DMS153 treated with DMSO at 0.1 percent for 48 hours (cell line): Measurements from ENCODE around the gene KCNMA1.
A peak's percentile ranks its signal among the peaks of the same experiment; 100 is the strongest.

Experiments
- DNase-seq: peaks from one replicate; lab custom pipeline; 2025; ENCODE audit not compliant: unreplicated experiment; lab: John Stamatoyannopoulos, UW

Gene KCNMA1

DNA sequence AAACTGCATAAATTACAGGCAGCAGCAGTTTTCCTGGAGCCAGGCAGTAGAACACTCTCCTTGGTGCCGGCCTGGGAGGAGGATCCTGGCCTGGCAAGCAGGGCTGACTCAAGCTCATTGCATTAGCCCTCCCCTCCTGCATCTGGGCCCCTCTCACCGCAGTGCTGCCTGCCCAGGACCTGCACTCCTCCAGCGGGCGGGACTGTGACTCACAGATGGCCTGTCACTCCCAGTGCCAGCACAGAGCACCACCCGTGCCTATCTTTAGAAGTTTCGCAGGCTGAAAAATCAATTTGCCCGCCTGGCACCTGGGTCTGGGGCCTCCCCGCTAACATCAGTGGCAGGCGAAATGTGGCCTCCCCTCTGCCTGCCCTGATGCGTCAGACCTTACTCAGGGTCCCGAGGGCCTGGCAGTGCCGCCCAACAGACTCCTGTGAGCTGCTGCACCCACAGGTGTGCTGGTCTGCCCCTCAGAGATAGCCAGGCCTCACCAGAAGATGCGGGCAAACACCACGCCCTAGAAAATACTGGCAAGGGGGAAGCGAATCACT lies 123.8 kb downstream of the KCNMA1 start:
- no peak for DNase-seq

DNA sequence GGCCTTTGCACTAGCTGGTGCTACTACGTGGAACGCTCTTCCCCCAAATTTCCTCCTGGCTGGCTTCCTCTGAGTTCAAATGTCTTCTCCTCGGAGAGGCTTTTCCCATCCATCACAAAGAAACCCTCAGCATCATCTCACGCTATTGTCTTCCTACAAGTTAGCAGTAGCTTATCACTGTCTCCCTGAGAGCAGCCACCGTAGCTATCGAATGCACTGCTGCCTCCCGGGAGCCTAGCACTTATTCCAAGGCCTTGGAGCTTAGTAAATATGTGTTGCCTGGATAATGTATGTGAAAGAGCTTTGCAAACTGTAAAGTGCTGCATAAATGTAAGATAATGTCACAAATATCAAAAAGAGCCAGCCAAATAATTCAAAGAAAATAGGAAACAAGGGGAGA lies 124.4 kb downstream of the KCNMA1 start:
- DNase-seq: no peak

DNA sequence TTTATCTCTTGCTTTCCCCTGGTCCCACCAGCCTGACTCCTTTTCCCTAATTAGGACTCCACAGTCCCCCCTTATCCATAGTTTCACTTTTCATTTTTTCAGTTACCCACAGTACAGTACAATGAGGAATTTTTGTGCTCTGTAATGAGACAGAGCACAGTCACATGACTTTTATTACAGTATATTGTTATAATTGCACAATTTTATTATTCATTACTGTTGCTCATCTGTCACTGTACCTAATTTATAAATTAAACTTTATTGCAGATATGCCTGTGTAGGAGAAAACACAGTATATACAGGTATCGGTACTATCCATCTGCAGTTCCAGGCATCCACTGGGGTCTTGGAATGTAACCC lies 125.4 kb downstream of the KCNMA1 start:
- no peak for DNase-seq

DNA sequence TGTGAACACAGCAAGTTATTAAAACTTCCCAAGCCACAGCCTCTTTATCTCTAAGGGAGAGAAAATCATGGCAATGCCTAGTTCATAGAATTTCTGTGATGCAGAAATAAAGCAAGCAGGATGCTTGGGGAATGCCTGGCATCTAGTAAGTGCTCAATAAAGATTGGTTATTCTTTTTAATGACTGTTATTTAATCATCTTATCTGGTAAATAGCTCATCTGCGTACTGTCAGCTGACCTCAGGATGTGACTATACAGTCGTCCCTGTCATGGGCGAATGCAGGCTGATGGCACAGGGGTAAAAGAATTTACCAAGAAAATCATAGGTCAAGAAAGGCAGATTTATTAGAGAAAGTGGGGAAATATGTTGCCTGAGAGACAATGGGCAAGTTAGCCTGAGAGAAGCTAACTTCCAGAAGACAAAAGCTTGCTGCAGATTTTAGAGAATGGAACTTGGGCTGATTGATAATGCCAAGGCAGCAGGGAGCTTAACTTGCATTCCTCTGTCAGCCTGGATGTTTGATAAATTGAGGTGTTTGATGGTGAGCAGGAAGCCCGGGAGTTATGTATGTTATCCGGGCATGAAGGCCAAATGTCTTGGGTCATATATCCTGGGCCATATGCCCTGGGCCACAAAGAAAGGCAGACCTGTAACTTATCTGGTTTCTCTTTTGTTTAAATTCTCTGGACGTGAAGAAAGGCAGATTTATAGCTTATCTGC lies 126.0 kb downstream of the KCNMA1 start:
- no peak for DNase-seq

DNA sequence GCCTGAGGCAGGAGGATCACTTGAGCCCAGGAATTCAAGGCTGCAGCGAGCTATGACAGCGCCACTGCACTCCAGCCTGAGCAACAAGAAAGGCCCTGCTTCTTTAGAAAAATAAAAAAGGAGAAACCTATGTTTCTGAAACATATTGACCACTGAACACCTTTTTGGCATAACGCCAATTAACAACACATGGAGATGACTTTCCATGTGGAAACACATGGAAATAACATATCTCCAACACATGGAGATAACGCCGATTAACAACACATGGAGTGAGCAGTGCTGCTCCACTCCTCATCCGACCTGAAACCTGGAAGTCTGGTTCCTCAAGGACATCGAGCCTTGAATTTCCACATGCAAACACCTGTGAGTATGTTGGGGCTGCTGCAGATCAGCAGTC lies 126.9 kb downstream of the KCNMA1 start:
- no peak for DNase-seq

DNA sequence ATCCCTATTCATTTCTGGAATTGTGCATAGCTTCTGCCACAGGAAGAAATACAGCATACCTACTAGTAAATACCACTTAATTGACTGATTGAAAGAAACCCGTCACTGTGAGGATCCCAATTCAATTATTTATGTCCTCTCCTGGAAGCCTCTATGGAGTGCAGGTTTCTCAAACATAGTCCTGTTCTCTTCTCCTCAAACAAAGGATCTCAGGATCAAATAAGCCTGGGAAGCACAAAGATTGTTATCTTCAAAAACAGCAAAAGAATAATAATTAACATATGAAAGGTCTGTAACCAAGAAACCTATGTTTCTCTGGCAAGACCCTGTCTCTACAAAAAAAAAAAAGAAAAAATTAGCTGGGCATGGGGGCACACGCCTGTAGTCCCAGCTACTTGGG lies 127.3 kb downstream of the KCNMA1 start:
- DNase-seq: no peak

DNA sequence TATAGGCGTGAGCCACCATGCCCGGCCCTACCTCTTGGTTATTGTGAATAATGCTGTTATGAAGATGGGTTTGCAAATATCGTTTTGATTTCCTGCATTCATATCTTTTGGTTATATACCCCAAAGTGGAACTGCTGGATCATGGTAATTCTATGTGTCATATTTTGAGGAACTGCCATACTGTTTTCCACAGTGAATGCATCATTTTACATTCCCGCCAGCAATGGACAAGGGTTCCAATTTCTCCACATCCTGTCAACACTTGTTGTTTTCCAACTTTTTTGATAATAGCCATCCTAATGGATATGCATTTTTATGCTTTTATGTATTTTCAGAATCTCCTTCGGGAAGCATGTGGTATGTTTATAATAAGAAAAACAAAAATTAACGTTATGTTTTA lies 128.2 kb downstream of the KCNMA1 start:
- DNase-seq: no peak

DNA sequence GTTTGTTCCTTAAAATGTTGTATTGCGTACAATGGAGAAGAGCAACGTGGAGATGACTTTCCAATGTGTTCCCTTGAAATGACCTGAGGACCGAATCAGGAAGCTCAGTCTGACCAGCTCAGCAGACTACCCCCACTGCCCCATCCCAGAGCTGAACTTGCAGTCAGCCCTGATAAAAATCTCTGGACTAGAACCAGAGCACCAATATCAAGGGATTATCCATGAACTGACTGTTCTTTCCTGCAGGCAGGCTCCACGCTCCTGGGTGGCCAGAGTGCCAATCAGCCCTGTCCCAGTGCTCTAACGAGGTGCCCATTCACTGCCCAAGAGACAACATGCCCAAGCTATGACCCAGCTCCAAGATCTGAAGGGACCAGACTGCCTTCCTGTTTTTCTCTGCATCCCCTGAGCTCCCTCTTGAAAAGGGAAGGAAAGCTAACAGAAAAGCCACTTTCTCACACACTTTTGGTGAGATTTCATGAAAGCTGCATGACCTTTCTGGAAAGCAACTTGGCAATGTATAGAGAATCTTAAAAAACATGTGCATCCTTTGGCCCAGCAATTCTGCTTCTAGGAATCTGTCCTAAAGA lies 130.2 kb downstream of the KCNMA1 start:
- DNase-seq: no peak

DNA sequence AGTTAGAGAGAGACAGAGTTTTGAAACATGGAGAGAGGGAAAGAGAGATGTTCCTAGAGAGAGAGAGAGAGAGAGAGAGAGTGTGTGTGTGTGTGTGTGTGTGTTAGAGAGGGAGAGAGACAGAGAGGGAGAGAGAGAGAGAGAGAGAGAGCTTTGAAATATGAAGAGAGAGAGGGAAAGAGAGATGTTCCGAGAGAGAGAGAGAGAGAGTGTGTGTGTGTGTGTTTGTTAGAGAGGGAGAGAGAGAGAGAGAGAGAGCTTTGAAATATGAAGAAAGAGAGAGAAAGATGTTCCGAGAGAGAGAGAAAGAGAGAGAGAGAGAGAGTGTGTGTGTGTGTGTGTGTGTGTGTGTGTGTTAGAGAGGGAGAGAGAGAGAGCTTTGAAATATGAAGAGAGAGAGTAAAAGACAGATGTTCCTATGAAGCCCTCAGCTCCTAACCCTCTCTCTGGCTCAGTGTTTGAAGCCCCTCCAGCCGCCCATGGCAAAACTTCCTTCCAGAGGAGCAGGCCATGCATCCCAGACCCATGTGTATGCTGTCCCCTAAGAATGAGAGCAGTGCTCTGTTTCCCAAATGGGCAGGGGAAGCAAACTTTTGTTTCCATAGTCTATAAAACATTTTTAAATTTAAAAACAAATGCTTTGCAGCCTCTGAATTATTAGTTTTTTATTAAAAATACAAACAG lies 130.9 kb downstream of the KCNMA1 start:
- DNase-seq: no peak

DNA sequence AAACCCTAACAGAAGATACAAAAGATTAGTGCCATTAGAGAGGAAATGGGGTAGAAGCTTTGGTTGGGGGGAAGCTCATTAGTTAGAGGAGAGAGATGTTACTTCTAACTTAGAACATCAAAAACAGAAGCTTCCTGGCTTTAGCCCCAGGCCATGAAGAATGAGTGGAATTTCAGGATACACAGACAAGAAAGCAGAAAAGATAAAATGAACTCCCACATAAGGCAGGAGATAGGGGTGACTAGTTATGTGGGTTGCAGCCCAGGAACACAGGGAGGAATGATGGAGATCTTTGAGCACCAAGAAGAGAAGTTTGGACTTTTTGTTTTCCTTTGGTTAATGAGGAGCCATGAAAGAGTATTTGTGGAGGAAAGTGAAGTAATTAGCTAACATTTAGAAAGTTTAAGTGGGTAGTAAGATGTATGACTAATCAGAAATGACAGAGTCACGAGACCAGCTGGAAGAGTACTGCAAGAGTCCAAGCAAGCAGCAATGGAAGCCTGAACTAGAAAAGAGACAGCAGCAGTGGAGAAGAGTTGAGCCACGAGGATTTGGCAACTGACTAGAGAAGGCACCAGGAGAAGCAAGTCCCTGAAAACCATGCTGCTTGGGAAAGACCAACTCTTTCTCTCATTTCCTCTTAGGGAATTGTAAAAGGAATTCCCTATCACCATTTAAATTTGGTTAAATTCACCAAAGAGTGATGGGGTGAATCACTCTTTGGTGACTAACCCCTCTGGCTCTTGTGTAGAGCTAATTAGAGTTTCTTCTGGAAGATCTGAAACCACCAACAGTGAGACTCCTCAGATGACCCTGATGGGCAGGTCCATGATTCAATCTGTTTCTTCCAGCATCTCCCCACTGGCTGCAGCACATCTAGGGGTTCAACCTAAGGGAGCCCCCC lies 131.9 kb downstream of the KCNMA1 start:
- DNase-seq: no peak

DNA sequence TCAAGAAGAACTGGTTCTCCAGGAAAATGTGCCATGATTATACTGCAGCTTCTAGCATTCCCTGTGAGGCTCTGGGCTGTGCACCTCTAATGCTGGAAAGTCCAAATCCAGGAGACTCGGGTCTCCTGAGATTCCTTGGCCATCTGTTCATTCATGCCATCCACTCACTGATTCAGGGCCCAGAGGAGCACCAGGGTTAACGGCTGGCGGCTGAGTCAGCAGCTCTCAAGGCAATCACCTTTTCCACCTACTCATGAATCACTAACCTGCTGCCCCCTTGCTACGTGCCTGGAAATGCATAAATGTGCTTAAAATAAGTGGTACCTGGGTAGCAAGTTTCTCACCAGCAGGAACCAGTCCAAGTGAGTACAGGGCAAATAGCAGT lies 132.7 kb downstream of the KCNMA1 start:
- no peak for DNase-seq

DNA sequence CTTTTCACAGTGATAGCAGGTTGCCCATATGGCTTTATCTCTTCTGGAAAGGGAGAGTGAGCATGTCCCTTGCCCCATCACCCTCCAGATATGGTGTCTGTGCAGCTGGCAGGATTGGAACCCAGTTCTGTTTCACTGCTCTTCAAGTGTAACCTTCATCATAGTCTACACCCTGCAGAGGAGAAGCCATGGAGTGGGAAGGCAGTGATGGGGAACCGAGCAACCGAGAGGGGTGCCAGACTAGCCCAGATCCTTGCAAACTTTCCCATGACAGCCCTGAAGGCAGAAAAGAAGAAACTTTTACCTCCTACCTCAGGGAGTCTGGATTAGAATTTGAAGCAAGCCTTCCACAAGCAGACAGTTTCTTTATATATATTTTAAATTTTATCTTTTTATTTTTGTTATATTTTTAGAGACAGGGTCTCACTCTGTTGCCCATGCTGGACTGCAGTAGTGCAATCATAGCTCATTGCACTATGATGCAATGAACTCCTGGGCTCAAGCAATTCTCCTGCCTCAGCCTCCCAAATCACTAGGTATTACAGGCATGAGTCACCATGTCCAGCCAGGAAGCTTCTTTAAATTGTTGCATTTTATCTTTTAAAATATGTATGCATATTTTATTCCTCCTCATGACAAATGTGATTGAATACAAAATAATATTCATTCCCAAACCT lies 133.3 kb downstream of the KCNMA1 start:
- no peak for DNase-seq

DNA sequence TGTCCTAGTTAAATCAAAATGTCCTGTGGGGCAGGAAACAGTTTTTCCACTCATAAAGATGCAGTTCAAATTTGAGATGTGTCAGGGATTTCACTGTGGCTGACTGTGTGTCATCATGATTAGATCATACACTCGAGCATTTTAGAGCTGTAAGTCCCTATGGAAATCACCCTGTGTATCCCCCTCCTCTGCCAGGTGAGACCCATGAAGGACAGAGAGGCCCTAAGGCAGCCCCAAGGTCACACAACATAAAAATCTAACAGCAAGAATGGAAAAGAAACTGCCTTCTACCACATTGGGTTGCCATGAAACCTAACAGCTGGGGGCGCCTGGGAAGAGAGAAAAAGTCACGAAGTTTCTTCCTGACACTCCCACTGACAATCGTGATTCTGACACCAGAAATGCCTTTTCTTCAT lies 135.8 kb downstream of the KCNMA1 start:
- DNase-seq: no peak

DNA sequence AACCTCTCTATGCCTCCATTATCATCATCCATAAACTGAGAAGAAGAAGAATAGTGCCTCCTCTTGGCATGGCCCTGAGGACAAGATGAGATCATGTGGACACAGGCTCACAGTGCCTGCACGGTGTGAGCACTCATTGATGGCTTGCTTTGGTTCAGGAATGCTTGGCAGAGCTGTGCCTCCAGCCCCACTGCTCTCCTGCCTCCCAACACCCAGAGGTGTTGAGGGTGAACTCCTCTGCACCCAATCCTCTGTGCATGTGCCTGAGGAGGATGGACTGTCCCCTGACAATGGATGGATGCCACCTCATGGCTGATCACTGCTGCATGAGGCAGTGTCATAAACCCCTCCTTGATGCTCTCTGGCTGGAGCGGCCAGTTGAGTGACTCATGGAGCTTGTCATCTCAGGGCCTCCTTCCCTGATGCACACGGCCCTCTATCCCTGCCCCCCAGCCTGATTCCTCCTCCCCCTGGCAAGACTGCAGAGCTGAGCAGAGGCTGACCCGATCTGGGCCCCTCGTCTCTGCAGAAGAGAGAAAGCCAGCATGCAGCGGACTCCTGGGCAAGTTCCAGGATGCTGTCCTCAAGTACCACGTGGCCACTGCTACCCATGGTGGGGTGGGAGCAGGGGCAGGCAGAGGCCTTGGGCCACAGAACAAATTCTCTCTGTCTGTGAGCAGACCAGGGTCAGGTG lies 136.3 kb downstream of the KCNMA1 start:
- DNase-seq: no peak

DNA sequence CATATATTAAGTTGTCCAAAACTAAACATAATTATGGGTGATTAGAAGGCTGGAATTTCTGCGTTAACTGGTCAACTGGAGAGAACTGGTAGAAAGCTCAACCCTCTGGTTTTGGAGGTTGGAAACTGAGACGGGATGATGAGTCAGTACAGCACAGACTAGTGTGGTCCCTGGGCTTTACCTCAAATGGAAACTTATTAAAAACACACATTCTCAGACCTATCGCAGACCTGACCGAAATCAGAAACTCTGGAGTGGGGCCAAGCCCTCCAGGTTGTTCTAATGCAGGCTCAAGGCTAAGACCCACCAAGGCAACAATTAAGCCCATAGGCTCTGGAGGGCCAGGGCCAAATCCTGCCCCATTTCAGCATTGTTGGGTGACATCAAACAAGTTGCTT lies 136.9 kb downstream of the KCNMA1 start:
- no peak for DNase-seq

DNA sequence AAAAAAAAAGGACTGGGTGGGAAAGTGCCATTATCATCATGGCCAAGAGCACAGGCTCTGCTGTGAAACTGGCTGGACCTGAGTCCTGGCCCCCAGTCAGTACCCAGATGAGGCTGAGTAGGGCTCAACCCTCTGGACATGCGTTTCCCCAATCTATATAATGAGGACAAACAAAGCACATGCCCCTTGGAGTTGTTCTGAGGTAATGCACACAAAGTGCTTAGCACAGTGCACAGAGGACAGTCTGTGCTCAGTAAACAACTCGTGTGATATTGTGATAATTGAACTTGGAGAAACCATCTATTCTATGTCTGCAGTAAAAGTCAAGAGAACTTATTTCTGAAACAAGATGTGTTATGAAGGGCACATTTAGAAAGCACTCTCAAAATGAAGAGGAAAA lies 138.8 kb downstream of the KCNMA1 start:
- no peak for DNase-seq

DNA sequence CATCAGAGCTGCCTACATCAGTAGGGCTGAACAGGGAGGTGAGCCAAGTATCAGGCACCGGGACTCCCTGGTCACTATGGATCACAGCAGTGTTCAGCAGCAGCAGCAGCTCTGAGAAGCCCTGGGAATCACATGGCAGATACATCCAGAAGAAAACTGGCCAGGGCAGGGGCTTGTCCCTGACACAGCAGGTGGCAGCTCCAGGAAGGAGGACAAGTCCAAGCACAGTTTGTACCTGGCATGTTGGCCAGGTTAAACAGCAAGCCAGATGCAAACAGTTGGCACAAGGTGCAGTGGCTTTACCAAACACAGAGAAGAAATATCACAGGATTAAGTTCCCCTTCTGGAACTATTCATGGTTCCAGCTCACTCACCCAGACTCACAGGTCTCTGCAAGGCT lies 139.4 kb downstream of the KCNMA1 start:
- no peak for DNase-seq

DNA sequence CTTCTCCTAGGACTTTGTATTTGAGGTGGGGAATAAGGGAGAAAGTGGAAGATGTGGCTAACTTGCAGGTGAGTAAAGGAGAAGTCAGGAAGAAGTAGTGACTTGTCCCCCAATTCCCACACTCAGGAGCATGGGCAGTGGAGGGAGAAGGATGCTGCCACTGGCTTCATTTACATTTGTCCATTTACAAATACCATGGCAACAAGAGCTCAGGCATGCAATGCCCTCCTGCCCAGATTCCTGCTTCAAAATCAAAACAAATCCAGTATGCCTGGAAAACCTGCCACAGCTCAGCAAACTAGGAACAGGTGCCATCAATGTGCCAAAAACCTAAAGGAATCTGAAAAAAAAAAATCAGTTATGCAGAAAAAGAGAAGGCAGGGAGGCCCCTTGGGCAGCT lies 139.9 kb downstream of the KCNMA1 start:
- DNase-seq: no peak

DNA sequence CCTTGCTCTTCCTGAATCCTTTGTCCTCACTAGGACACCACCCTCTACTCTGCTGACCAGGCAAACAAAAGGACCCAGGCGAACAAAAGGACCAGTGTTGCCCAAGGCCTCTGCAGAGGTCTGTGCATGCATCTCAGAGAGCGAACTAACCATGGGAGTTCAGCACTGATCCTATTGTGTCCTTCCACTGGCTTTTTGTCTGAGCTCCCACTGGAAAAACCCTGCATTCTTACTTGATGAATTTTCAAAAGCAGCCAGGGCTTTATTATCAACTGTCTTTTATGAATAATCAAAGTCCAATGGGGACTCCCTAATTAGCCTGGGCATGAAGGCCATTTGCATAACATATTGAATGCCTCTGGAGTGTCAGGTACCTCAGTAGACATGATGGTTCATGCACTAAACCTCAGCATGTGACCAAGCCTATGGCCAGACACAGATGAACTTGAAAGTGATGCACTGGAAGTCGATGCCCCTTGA lies 140.6 kb downstream of the KCNMA1 start:
- DNase-seq: peak; percentile 37
